Measurements from ENCODE around the gene RBM42. TPM values are rescaled to one million over a fixed set of nuclear protein-coding genes. Genes with fewer than 3 reads are reported as not detected.

RBM42 gene
- total RNA-seq, 4 donors from 2014 or later = 49.4 to 90.9 (median 65.6) TPM

DNA sequence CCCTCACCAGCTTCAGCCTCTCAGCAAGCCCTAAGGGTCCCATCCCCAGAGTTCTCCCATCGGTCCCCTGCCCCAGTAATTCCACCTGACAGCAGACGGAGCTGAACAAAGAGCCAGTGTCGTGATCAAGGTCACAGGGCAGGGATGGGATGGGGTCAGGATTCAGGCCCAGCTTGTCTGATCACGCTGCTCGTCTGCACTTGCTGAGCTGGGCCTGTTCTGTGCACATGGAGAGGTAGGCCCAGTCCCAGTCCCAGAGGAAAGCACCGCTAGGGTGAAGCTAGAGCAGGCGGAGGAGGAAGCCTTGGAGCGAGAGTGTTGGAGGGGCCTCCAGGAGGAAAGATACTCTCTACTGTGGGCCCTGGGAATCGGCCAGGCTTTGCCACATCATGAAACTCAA lies 7.1 kb upstream of the RBM42 start:
- intact Hi-C loops (cut with DNase I) = no loop called here
- 93 to 98% methylated on average over 7 to 9 of the region's 9 CpGs for WGBS, 2 donors
- no peak for TF ChIP-seq CTCF (IDR thresholded peaks at IDR 0.05)
- no peak for TF ChIP-seq POLR2A (IDR thresholded peaks at IDR 0.05)
- H3K27ac ChIP-seq = no peak overlapping the region
- no peaks in the 10 kb centered on the region for H3K4me1 ChIP-seq
- no peaks in the 10 kb centered on the region for H3K36me3 ChIP-seq
- no peak overlapping the region for H3K4me3 ChIP-seq (replicated peaks in 1 of 3)
- no peaks in the 10 kb centered on the region for H3K9me3 ChIP-seq
- DNase-seq = no peak
- H3K27me3 ChIP-seq = no peaks in the 10 kb centered on the region

GRCh38 chr19:35622750-35623149 lies 6.1 kb upstream of the RBM42 start:
- WGBS, 2 donors = 90 to 92% methylated on average over 11 to 13 of the region's 13 CpGs
- DNase-seq = no peak
- Histone ChIP-seq H3K4me1 (no peaks in the 10 kb centered on the region), H3K9me3 (no peaks in the 10 kb centered on the region), H3K27ac (no peak overlapping the region), H3K27me3 (no peaks in the 10 kb centered on the region), H3K36me3 (no peaks in the 10 kb centered on the region), H3K4me3 (replicated peaks in 1 of 3) (no peak overlapping the region)
- no peak for TF ChIP-seq CTCF (IDR thresholded peaks at IDR 0.05)
- TF ChIP-seq POLR2A (IDR thresholded peaks at IDR 0.05) = no peak
- intact Hi-C loops (cut with DNase I) = no loop called here

DNA sequence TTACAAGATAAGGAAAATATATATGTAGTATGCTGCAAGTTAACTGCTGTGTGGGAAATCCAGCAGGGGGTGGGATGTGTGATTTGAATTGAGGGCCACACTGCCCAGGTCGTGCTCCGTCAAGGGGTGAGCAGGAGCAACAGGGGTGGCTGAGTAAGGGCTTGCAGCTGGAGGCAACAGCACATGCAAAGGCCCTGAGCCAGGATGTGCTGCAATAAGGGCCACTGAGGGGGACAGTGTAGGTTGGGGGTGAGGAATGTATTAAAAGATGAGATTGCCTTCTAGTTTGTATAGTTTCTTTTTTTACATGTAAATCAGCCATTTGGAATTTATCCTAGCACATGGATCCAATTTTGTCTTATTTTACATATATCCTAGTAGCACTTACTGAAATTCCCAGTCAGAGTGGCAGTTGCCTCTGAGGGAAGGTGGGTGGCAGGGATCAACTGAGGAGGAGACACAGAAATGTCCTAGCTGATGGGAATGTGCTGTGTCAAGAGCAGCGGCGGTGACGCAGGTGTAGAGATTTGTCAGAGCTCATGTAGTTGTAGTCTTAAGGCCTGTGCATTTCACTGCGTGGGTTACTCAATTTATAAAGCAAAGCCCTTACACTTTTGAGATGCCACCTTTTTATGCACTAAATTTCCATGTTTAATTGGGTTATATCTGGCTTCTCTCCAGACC lies 5.4 kb upstream of the RBM42 start:
- DNase-seq = no peak
- WGBS, 2 donors = 90 to 92% methylated on average over 6 of the region's 6 CpGs
- peaks cover 0 to 4% of the 10 kb centered on the region in 2 donors for H3K4me1 ChIP-seq
- TF ChIP-seq POLR2A (IDR thresholded peaks at IDR 0.05) = no peak
- TF ChIP-seq CTCF (IDR thresholded peaks at IDR 0.05) = no peak
- no peaks in the 10 kb centered on the region for H3K36me3 ChIP-seq
- H3K4me3 ChIP-seq (replicated peaks in 1 of 3) = no peak overlapping the region
- no peaks in the 10 kb centered on the region for H3K27me3 ChIP-seq
- H3K9me3 ChIP-seq = no peaks in the 10 kb centered on the region
- H3K27ac ChIP-seq = no peak overlapping the region
- intact Hi-C loops (cut with DNase I) = no loop called here

- Histone ChIP-seq H3K4me3 (replicated peaks in 1 of 3) (peak overlapping the region; percentile 24 to 100 (median 54)), H3K4me1 (peaks cover 8 to 16% of the 10 kb centered on the region in 2 donors), H3K27ac (peak overlapping the region; percentile 28 to 79 (median 75)), H3K36me3 (peaks cover 24 to 26% of the 10 kb centered on the region in 2 donors), H3K9me3 (no peaks in the 10 kb centered on the region), H3K27me3 (no peaks in the 10 kb centered on the region)
- no peak for DNase-seq
- 7 to 8% methylated on average over 9 of the region's 9 CpGs for WGBS, 2 donors
- no peak for TF ChIP-seq CTCF (IDR thresholded peaks at IDR 0.05)
- TF ChIP-seq POLR2A (IDR thresholded peaks at IDR 0.05) = no peak
- intact Hi-C loops (cut with DNase I) = no loop called here
These were observed 622 bp upstream of the RBM42 start for GRCh38 chr19:35628264-35628564.

GRCh38 chr19:35629332-35629633 lies 447 bp downstream of the RBM42 start:
- peaks cover 8 to 16% of the 10 kb centered on the region in 2 donors for H3K4me1 ChIP-seq
- WGBS, 2 donors = 0 to 5% methylated on average over 7 to 15 of the region's 15 CpGs
- H3K36me3 ChIP-seq = peaks cover 35 to 37% of the 10 kb centered on the region in 2 donors
- intact Hi-C loops (cut with DNase I) = no loop called here
- no peak for DNase-seq
- no peaks in the 10 kb centered on the region for H3K9me3 ChIP-seq
- H3K4me3 ChIP-seq (replicated peaks in 1 of 3) = peak overlapping the region; percentile 82 to 100 (median 95)
- H3K27me3 ChIP-seq = no peaks in the 10 kb centered on the region
- peak overlapping the region; percentile 27 to 79 (median 75) for H3K27ac ChIP-seq
- TF ChIP-seq POLR2A (IDR thresholded peaks at IDR 0.05) (no peak), CTCF (IDR thresholded peaks at IDR 0.05) (no peak)
